HG03439 (cell line): ENCODE results near the gene WTAP.
"Not testable (repeated sequence)": the region's sequence is repeated elsewhere in the genome, so short reads cannot be mapped to it uniquely, and the experiment has no call there.

Experiments
- ATAC-seq: cut with Tn5 transposase; IDR thresholded peaks from one replicate; pipeline ENCODE4 v1.9.1; 2021; ENCODE audit warnings: mild to moderate bottlenecking, moderate library complexity; ENCODE audit not compliant: unreplicated experiment

The WTAP gene

DNA sequence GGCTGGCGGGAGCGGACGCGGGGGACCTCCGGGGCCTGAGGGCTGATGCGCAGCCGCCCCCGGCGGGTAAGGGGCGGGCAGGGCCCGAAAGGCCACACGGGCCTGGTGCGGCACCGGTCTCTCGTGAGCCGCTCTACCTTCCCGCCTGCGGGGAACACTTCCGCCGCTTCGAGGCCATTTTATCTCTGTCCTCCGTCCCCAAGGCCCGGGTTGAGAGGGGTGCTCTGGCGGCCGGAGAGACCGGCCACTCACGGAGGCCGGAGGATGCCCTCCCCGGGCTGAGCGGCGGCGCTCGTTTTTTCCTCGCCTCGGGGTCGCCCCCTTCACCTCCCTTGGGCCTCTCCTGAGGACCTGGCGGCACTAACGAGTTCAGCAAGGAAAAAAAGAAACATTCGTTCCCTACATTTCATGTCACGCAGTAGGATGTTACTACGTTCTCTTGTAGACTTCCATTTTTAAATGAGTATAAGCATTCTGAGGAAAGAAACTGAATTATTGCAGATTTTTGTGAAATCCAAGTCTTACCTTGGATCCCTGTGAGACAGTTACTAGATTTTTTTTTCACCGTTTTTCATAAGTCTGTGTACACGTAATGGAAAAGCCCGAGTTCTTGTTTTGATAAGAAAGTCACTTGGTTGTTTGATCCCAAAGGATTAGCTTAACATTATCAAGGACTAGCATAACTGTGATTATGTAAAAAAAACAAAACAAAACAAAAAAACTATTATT is 575 bp downstream of the WTAP start:
- ATAC-seq = peak; percentile 40

- no peak for ATAC-seq
Observed at GRCh38 chr6:159728531-159728964, 1.2 kb downstream of the WTAP start.

GRCh38 chr6:159729598-159730331 is 2.5 kb downstream of the WTAP start:
- no peak for ATAC-seq

DNA sequence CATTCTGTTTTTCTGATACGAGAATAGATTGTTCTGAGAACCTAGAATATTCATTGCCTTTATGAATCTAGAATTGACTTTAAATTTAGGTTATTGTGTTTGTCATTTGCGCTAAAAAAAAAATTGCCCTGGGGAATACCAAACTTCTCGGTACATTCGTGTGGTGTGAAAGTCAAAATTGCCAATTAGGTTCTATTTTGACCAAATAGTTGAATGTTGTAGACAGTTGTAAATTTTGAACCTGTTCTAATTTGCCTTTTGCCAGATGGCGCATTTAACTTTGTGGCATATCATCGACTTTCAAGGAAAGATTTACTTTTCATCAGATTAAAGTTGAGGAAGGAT is 3.0 kb downstream of the WTAP start:
- no peak for ATAC-seq

GRCh38 chr6:159732550-159732949 is 5.2 kb downstream of the WTAP start:
- not testable (repeated sequence) for ATAC-seq

DNA sequence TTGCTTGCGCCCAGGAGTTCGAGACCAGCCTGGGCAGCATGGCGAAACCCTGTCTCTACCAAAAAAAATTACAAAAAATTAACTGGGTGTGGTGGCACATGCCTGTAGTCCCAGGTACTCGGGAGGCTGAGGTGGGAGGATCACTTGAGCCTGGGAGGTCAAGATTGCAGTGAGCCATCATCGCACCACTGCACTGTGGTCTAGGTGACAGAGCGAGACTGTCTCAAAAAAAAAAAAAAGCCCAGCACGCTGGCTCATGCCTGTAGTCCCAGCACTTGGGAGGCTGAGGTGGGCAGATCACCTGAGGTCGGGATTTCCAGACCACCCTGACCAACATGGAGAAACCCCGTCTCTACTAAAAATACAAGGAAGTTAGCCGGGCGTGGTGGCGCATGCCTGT is 6.1 kb downstream of the WTAP start:
- not testable (repeated sequence) for ATAC-seq

DNA sequence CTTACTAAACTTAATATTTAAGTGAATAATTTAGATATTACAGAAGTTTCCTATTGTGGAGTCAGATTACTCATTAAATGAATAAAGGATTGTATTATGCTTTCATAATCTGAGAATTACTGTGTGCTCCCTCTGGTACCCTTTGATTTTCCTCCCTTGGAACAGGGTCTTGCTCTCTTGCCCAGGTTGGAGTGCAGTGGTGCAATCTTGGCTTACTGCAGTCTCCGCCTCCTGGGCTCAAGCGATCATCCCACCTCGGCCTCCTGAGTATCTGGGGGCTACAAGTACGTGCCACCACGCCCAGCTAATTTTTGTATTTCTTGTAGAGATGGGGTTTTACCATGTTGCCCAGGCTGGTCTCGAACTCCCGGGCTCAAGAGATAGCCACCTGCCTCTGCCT is 9.6 kb downstream of the WTAP start:
- no peak for ATAC-seq

- ATAC-seq = no peak
Observed at GRCh38 chr6:159739341-159739740, 12.0 kb downstream of the WTAP start.

DNA sequence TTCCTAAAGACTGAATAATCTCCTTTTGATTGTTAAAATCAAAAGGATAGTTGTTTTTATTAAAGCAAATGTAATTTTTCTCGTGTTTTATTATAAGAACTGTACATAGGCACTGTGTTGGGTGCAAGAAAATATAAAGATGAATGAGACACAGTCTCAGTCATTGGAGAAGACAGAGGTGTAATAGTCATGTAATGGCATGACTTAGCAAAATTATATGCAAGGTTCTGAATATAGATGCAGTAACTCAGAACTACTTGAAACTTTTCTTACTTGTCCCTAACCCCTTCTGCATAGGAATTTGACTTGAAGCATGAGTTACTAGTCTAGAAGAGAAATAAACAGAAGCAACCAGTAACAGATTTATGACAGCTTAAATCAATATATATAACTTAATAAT is 14.9 kb downstream of the WTAP start:
- no peak for ATAC-seq

- no peak for ATAC-seq
Observed at GRCh38 chr6:159745081-159745480, 17.8 kb downstream of the WTAP start.

DNA sequence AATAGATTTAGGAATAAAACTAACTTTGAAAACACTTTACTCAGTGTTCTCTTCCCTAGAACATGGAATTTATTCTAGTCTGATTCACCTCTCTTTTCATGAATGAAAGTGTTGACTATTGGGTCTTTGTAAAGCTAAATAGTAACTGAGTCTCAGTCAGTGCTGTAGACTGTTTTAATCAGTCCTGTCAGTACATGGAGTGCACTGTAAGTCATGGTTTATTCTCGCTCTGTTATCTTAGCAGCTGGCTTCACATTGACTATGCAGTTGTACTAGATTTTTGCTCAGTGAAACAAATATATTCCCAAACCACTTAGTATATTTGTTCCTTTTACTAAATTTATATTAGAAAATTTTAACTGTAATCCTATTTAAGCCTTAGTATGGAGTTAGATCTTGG is 19.5 kb downstream of the WTAP start:
- ATAC-seq = no peak

DNA sequence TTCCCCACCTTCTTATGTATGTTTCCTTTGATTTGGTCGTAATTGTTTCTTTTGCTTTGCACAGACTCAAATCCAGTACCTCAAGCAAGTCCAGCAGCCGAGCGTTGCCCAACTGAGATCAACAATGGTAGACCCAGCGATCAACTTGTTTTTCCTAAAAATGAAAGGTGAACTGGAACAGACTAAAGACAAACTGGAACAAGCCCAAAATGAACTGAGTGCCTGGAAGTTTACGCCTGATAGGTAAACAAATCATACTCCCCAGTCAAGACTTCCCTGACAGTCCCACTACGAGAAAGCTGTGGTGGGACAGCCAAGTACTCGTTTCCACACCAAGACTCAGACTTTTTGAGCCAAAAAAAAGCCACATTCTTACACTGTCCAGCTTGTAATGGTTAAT is 20.8 kb downstream of the WTAP start:
- not testable (repeated sequence) for ATAC-seq

DNA sequence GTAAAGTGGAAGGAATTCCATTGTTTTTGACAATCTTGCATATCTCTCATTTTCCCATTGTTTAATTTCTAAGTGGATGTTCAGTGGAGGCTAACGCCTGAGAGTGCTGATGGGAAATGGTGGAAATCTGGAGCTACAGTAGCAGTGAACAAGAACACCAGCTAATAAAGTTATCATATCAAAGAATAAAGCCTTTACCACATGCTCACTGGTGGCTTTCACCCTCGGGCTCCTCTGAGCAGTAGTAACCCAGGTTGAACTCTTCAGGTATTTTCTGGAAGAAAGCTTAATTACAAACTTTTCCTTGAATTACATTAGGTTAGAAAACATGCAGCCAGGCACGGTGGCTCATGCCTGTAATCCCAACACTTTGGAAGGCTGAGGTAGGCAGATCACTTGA is 24.1 kb downstream of the WTAP start:
- ATAC-seq = no peak

GRCh38 chr6:159753081-159753872 is 26.0 kb downstream of the WTAP start:
- ATAC-seq = no peak

GRCh38 chr6:159754401-159754800 is 27.1 kb downstream of the WTAP start:
- no peak for ATAC-seq

- no peak for ATAC-seq
Observed at GRCh38 chr6:159754959-159755914, 27.9 kb downstream of the WTAP start.

DNA sequence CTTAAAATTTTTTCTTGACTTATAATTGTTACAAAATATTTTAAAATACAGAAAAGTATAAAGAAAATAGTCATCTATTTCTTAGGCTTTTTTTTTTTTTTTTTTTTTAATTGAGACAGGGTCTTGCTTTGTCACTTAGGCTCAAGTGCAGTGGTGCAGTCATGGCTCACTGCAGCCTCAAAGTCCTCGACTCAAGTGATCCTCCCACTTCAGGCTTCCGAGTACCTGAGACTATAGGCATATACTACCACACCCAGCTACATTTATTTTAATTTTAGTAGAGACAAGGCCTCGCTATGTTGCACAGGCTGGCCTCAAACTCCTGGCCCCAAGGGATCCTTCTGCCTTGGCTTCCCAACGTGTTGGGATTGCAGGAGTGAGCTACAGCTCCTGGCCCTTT is 29.2 kb downstream of the WTAP start:
- ATAC-seq = no peak

DNA sequence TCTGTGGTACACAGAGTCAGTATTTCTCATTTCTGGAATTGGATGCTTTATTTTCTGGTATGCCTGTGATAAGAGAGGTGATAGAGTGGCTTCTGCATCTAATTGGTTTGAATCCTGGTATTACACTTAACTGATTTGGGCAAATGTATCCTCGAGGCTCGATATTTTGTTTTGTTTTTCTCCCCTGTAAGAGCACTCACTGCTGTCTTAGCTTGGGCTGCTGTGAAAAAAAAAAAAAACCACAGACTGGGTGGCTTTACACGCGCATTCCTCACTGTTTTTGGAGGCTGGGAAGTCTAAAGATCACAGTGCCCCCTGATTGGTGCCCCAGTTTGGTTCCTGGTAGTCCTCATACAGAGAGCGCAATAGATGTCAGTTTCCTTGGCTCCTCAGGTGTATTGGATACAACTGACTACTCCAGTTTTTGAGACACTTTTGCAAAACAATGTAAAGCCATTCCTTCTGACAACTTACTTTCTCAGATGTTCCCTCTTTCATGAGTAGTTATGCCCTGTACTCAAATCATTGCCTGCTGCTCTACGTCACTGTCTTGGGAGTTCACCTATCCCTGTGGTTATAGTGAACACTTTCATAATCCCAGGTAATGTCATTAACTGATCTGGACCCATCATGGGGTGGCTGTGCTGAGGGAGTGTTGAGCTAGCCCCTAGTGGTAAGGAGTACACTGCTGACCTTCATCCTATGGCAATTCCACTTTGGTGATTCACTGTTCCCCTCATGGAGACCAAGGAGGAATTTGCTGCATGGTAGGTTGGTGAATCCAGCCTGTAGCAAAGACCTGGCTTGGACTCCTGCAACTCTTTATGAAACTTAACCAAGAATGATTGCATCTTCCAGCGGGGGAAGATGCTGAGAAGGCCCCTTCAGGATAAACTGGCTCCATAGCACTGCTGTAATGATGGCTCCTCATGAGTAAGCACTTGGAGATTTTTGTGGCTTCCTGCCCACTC is 31.0 kb downstream of the WTAP start:
- ATAC-seq = no peak

GRCh38 chr6:159759645-159760044 is 32.3 kb downstream of the WTAP start:
- no peak for ATAC-seq
